Activated CD8-positive, alpha-beta memory T cell treated with anti-CD3 and anti-CD28 coated beads, Interleukin-2, amount 50 U/mL, for 24 hours (primary cell): ENCODE measurements around the gene SLC1A6.
"Not testable (repeated sequence)": the region's sequence is repeated elsewhere in the genome, so short reads cannot be mapped to it uniquely, and the experiment has no call there.

Experiments
- DNase-seq: peaks from one replicate; pipeline ENCODE4 v3.0.0-alpha.2; 2020; ENCODE audit errors: extremely low read depth

SLC1A6 gene

DNA sequence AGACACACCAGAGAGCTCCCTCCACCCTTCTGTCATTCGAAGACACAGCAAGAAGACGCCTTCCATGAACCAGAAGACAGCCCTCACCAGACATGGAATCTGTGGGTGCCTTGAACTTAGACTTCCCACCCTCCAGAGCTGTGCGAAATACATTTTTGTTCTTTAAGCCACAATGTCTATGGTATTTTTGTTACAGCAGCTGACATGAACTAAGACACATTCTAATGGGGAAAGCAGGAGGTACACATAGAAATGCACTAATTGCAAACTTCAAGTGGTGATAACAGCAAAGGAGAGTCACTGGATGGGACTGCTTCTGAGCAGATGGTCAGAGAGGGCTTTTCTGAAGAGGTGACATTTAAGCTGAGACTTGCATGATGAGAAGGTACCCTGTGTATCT, 22.2 kb downstream of the SLC1A6 start:
- DNase-seq = no peak

DNA sequence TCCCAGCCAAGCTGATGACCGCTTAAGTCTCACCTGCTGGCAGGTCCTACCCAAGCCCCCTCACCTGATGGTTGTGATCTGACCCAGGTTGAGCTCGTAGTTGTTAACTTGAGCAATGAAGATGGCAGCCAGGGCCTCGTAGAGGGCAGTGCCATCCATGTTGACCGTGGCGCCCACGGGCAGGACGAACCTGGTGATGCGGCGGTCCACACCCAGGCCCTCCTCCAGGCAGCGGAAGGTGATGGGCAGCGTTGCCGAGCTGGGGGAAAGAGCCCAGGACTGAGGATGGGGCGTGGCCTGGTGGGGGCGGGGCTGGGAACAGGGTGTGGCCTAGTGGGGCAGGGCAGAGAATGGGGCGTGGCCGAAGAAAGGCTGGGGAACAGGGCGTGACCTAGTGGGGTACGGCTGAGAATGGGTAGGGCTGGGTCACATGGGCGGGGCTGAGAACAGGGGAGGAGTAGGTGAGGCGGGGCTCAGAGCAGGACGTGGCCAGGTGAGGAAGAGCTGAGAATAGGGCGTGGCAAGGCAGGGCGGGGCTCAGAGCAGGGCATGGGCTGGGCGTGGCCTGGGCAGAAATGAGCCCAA, 25.5 kb downstream of the SLC1A6 start:
- no peak for DNase-seq

DNA sequence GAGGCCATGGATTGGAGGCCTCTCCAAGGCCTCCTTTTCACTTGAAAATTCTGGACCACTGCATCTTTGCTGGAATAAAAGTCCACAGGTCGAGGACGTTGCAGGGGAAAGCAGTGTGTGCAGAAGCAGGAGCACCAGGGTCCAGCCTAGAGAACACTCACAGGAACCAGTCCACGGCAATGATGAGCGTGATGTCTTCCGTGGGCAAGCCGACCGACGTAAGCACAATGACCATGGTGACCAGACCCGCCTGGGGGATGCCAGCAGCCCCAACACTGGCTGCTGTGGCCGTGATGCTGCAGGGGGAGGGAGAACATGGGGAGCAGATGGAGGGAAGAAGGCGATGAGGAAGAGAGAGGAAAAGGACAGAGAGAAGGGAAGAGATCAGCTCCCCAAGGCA, 26.9 kb downstream of the SLC1A6 start:
- DNase-seq = no peak

DNA sequence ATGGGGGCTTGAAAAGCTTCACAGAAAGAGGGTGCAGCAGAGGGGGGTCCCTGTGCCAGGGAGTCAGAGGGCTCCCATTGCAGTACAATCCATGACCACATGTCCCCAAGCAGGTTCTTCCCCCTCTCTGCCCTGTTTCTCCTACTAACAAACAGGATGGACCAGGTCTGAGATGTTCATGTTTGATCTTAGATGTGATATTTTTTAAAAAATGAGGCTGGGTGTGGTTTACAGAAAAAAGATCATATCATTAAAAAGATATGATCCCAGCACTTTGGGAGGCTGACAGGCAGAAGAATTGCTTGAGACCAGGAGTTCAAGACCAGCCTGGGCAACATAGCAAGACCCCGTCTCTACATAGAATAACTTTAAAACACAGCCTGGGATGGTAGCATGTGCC, 29.2 kb downstream of the SLC1A6 start:
- no peak for DNase-seq

DNA sequence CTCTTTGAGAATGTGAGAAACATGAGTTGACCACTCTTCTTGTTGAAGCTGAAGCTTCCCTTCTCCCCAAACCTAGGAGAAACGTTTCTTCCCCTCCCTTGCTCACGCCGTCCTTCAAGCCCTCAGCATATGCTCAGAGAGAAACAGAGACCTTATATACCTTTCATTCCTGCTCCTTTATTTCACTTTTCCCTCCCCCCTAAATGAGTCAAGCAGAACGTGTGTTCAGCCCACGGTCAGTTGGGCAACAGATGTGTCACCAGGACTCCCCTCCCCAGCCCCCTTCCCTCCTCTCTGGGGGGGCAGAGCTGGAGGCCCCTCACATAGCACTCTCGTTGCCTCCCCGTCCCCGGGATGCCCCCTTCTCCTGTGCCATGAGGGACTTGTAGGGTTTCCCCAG, 29.8 kb downstream of the SLC1A6 start:
- no peak for DNase-seq

DNA sequence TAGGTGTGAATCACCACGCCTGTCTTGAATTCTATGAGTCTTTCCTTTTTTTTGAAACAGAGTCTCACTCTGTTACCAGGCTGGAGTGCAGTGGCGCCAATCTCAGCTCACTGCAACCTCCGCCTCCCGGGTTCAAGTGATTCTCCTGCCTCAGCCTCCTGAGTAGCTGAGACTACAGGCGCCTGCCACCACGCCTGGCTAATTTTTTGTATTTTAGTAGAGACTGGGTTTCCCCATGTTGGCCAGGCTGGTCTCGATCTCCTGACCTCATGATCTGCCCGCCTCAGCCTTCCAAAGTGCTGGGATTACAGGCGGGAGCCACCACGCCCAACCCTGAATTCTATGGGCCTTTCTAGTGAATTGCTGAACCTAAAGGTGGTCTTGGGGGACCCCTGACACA, 30.3 kb downstream of the SLC1A6 start:
- DNase-seq = not testable (repeated sequence)

DNA sequence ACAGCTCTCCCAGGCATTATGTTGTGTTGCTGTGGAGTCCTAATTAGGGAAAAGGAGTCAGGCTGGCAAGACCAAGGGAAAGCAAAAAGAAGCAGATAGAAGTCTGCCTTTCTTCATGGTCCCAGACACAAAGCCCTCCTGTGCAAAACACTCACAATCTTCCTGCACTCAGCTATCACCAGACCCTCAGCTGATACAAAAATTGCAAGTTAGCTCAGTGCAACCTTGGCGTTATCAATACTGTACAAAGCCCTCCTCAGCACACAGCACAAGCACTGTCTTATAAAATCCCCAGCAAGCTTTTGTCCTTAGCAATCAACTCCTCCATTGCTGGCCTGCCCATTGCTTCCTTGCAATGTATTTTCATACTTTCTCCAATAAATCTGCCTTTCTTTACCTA, 35.2 kb downstream of the SLC1A6 start:
- DNase-seq = no peak

DNA sequence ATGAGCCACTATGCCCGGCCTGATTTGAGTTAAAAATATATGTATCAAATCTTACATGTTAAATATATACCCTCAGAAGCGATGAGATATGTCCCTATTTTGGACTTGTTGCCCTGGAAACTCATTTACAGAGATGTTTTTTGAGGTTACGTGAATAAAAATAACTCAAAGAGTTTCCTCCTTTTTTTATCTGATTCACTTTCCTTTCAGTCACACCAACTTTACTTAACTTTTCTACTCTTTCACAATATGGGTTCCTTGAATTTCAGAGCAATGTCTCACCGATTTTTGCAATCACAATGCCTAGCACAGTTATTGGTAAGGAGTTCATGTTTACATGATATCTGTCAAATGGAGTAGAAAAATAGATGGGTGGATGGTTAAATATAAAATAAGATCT, 36.1 kb downstream of the SLC1A6 start:
- no peak for DNase-seq

DNA sequence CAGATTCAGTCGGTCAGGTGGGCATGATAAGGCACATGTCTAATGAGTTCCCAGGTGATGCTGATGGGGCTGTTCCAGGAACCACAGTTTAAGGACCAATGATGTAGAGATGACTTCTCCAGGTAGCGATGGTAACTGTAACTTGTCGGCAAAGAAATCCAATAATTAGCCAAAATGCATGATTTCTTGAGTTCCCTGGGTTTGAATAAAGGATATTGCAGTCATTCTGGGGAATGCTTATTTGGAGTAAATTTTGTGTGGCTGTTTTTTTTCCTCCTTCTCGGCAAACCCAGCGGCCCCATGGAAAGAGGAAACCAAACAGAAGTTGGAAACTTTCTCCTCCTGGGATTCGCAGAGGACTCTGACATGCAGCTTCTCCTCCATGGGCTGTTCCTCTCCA, 38.5 kb downstream of the SLC1A6 start, which contains the start of gene OR7C2:
Gene OR7C2, plus strand, starts transcription at position 301 of the 400 bp plus-strand sequence. Its CDS starts 0 bp downstream, at position 301.
- DNase-seq = no peak

DNA sequence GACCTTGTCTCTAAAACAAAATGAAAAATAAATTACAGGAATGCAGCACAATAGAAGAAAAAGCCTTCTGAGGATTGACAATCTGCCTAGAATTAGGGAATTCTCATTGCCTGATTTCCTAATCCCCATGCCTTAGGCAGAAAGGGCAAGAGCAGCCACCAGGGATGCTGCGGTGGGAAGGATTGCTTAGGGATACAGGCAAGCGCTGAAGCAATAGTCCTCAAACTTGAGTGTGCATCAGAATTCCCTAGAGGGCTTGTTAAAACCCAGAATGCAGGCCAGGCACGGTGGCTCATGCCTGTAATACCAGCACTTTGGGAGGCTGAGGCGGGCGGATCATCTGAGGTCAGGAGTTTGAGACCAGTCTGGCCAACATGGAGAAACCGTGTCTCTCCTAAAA, 39.4 kb downstream of the SLC1A6 start:
- DNase-seq = no peak

DNA sequence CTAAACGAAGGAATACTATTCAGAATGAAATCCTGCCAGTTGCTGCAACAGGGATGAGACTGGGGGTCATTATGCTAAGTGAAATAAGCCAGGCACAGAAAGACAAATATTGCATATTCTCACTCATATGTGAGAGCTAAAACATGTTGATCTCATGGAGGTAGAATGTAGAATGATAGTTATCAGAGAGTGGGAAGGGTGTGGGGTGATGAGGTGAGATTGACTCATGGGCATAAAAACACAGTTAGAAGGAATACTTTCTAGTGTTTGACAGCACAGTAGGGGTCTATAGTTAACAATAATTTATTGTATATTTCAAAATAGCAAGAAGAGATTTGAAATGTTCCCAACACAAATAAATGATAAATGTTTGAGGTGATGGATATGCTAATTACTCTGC, 46.2 kb downstream of the SLC1A6 start:
- DNase-seq = no peak

DNA sequence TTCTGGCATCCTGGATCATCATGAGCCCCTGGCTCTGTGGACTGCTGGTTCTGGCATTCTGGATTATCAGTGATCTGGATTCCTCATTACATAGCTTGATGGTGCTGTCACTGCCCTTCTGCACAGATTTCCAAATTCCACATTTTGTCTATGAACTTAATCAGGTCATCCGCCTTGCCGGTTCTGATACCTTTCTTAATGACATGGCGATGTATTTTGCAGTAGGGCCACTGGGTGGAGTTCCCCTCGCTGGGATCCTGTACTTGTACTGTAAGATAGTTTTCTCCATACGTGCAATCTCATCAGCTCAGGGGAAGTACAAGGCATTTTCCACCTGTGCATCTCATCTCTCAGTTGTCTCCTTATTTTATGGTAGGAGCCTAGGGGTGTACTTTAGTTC, 62.8 kb downstream of the SLC1A6 start:
- no peak for DNase-seq

DNA sequence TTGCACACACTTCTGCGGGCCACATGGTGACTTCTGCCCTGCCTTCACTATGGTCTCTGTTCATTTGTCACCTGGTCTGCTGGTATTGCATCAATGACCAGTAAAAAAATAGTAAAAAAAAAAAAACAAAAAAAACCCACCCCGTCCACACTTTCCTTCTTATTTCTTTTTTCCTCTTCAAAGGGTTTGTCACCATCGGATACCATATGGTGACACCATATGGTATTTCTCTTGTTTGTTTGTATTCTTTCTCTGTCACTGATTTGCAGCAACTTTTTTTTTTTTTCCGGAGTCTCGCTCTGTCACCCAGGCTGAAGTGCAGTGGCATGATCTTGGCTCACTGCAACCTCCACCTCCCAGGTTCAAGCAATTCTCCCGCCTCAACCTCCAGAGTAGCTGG, 64.5 kb downstream of the SLC1A6 start:
- no peak for DNase-seq

DNA sequence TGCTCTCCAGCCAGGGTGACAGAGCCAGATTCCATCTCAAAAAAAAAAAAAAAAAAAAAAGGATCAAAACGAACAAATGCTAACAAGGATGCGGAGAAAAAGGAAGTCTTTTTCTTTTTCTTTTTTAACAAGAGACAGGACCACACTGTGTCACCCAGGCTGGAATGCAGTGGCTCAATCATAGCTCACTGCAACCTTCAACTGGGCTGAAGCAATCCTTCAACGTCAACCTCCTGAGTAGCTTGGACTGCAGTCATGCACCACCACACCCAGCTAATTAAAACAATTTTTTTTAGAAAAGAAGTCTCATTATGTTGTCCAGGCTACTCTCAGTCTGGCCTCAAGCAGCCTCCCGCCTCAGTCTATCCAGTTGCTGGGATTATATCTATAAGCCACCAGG, 73.0 kb downstream of the SLC1A6 start:
- DNase-seq = no peak

DNA sequence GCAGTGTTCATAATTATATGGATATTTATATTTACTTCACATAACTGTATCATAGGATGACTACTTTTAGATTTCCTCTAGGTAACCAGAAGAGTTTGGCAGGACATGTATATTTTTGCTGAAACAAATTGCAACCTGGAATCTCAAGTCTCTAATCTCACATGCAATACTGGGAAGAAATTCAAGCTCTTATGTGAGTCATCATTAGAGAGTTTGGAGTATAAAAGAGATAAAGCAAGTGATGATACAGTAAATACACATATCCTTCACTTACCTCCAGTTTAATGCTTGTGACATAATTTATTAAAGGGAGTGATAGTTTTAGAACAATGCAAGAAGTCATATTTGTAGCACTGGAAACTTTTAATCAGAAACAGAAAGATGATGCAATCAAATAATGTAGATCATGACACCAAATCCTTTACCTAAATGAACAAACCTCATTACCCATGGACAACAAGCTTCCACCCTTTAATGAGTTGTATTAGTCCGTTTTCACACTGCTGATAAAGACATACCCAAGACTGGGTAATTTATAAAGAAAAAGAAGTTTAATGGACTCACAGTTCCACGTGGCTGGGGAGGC, 77.9 kb downstream of the SLC1A6 start:
- no peak for DNase-seq
